Endothelial cell of umbilical vein (primary cell): ENCODE data around the gene ALKBH7. TPM values are rescaled to one million over a fixed set of nuclear protein-coding genes. Genes with fewer than 3 reads are reported as not detected.

Source experiments
- BruUV-seq: library from RNA; stranded (reverse); fragments of 400-500 nt; replicated peaks from 2 replicates; lab custom pipeline; 2021; lab: Mats Ljungman, UMichigan
- CTCF ChIA-PET: fragments of 300-600, 350-600 bp; sonication (Branson Sonifier 250); formaldehyde crosslinking; loops from one replicate; lab custom pipeline; 2021; ENCODE audit warnings: antibody characterized with exemption, inconsistent platforms; lab: Charles Lee
- POLR2A ChIA-PET: fragments of 300-600, 350-600 bp; sonication (Branson Sonifier 250); formaldehyde crosslinking; loops from one replicate; lab custom pipeline; 2021; ENCODE audit warnings: antibody characterized with exemption, inconsistent platforms; lab: Charles Lee
- DNase-seq: peaks from one replicate; pipeline ENCODE4 v3.0.0-alpha.2; 2011; ENCODE audit warnings: low read depth, low spot score
- FAIRE-seq: peaks from 2 replicates; lab custom pipeline; 2011; peaks lifted over from hg19 to GRCh38; lab: Jason Lieb, UNC
- H2AFZ ChIP-seq: 2 replicates; pipeline ENCODE4 v1.6.0; 2012; ENCODE audit warnings: low read depth, low read length, control low read depth, inconsistent platforms
- H3K27ac ChIP-seq: 2 replicates; pipeline ENCODE4 v1.5.1; 2011; ENCODE audit warnings: low read depth, mild to moderate bottlenecking, control low read depth, low read length, moderate library complexity; ENCODE audit not compliant: insufficient read depth
- H3K27me3 ChIP-seq, 2 experiments: 2 replicates each; pipeline versions ENCODE4 v1.6.0 to v1.6.1; 2011; ENCODE audit warnings: low read length in 2 of 2, mixed read lengths in 1 of 2; ENCODE audit not compliant: control insufficient read depth in 2 of 2, insufficient read depth in 2 of 2
- H3K36me3 ChIP-seq, 2 experiments: 2 replicates in 1 of 2; 3 replicates in 1 of 2; pipeline ENCODE4 v1.5.1; 2011; ENCODE audit warnings: low read length in 2 of 2, mild to moderate bottlenecking in 1 of 2, moderate library complexity in 1 of 2; ENCODE audit not compliant: control insufficient read depth in 2 of 2, insufficient read depth in 2 of 2; ENCODE audit errors: extremely low read depth in 1 of 2
- H3K4me1 ChIP-seq: 3 replicates; pipeline ENCODE4 v1.5.1; 2011; ENCODE audit warnings: mild to moderate bottlenecking, low read length; ENCODE audit not compliant: control insufficient read depth, insufficient read depth; ENCODE audit errors: extremely low read depth
- H3K4me2 ChIP-seq: 2 replicates; pipeline ENCODE4 v1.6.1; 2011; ENCODE audit warnings: low read length, control low read depth, mixed read lengths; ENCODE audit not compliant: insufficient read depth
- H3K4me3 ChIP-seq, 3 experiments: fragments of 200-600 bp in 1 of 3; sonication (generic), shearing (Covaris generic) in 1 of 3; replicated peaks in 1 of 3; 2 replicates each; pipeline ENCODE4 v1.5.1; 2011 to 2016; ENCODE audit warnings: control low read depth in 3 of 3, low read length in 3 of 3, mild to moderate bottlenecking in 2 of 3, inconsistent platforms in 1 of 3, low read depth in 1 of 3, moderate library complexity in 1 of 3; ENCODE audit not compliant: insufficient read depth in 1 of 3
- H3K79me2 ChIP-seq: 2 replicates; pipeline ENCODE4 v1.6.0; 2012; ENCODE audit warnings: low read length, inconsistent platforms; ENCODE audit not compliant: control insufficient read depth, insufficient read depth
- H3K9ac ChIP-seq: replicated peaks from 2 replicates; pipeline ENCODE3; 2011; ENCODE audit warnings: low read length, control low read depth; ENCODE audit not compliant: insufficient read depth; ENCODE audit errors: extremely low read depth
- H3K9me1 ChIP-seq: replicated peaks from 3 replicates; pipeline ENCODE4 v1.6.0; 2011; ENCODE audit warnings: mild to moderate bottlenecking, low read length; ENCODE audit not compliant: control insufficient read depth, insufficient read depth; ENCODE audit errors: extremely low read depth
- H3K9me3 ChIP-seq: replicated peaks from 2 replicates; pipeline ENCODE4 v1.5.1; 2012; ENCODE audit warnings: low read length, inconsistent platforms; ENCODE audit not compliant: control insufficient read depth, insufficient read depth
- H4K20me1 ChIP-seq: replicated peaks from 2 replicates; pipeline ENCODE3; 2011; ENCODE audit warnings: mild to moderate bottlenecking, low read length; ENCODE audit not compliant: control insufficient read depth, insufficient read depth; ENCODE audit errors: extremely low read depth
- EZH2 ChIP-seq: IDR thresholded peaks from 2 replicates; pipeline ENCODE4 v1.6.1; 2012; ENCODE audit warnings: borderline replicate concordance, low read depth, mild to moderate bottlenecking, moderate library complexity, low read length, inconsistent platforms; ENCODE audit not compliant: severe bottlenecking
- FOS ChIP-seq: IDR thresholded peaks from 2 replicates; pipeline ENCODE4 v1.6.1; 2011; ENCODE audit warnings: mild to moderate bottlenecking, low read length, moderate library complexity, borderline replicate concordance; ENCODE audit not compliant: insufficient read depth
- GATA2 ChIP-seq: IDR thresholded peaks from 2 replicates; pipeline ENCODE4 v1.7.0; 2011; ENCODE audit warnings: low read depth, mild to moderate bottlenecking, moderate library complexity, mixed read lengths, low read length; ENCODE audit not compliant: insufficient read length, insufficient read depth
- JUN ChIP-seq: IDR thresholded peaks from 2 replicates; pipeline ENCODE4 v1.6.1; 2011; ENCODE audit warnings: borderline replicate concordance, low read depth; ENCODE audit not compliant: insufficient read length, insufficient read depth
- MYC ChIP-seq: IDR thresholded peaks from one replicate; pipeline ENCODE4 v1.6.1; 2011; ENCODE audit warnings: mild to moderate bottlenecking, low read depth, low read length
- POLR2A ChIP-seq: IDR thresholded peaks from 2 replicates; pipeline ENCODE4 v1.6.1; 2012; ENCODE audit warnings: low read depth, mild to moderate bottlenecking, control low read depth, low read length
- POLR2AphosphoS5 ChIP-seq: IDR thresholded peaks from 2 replicates; pipeline ENCODE4 v1.6.1; 2012; ENCODE audit warnings: low read depth, mild to moderate bottlenecking, control low read depth, low read length, moderate library complexity; ENCODE audit not compliant: insufficient read depth
- dilution Hi-C: fragments of 300-500 bp; cut with MboI; formaldehyde crosslinking; loops from one replicate; pipeline ENCODE4 v1.15.0; 2019; ENCODE audit warnings: low sequenced_read_pairs; ENCODE audit not compliant: extremely low pct_ligation_motif_present
- intact Hi-C: fragments of 100-400 bp; cut with micrococcal nuclease; formaldehyde crosslinking; loops from one replicate; pipeline ENCODE4 v1.10.0; 2022
- polyA plus RNA-seq, 4 experiments: library from polyadenylated mRNA; depleted of rRNA in 3 of 4; stranded (reverse) in 3 of 4; unstranded in 1 of 4; fragments of >200 nt; gene quantifications; 2 replicates each; pipeline versions ENCODE4 v1.2.1 to v1.2.3, GENCODE V29; 2011 to 2012; ENCODE audit warnings: missing spikeins in 1 of 4
- total RNA-seq: library from RNA; stranded (reverse); gene quantifications from 2 replicates; pipeline ENCODE4 v1.2.3, GENCODE V29; 2021
- TF ChIP-seq, protein P1 (sequence below), 2 donors: IDR thresholded peaks; 1 replicate in 1 of 2; 2 replicates in 1 of 2; pipeline ENCODE4 v1.5.1; 2011; ENCODE audit warnings: low read length in 2 of 2, mild to moderate bottlenecking in 2 of 2, moderate library complexity in 2 of 2, control low read depth in 1 of 2, inconsistent platforms in 1 of 2, low read depth in 1 of 2; ENCODE audit not compliant: insufficient read depth in 1 of 2; ENCODE audit errors: extremely low read depth in 1 of 2
- TF ChIP-seq, protein P2 (sequence below): IDR thresholded peaks from 2 replicates; pipeline ENCODE4 v1.6.1; 2011; ENCODE audit not compliant: insufficient read depth, insufficient read length

Gene ALKBH7
- total and polyA plus RNA-seq, 2 donors (not counting 3 experiments of a cell fraction or from before 2014, with no cell fraction given), result 48.8 to 59.4 TPM

DNA sequence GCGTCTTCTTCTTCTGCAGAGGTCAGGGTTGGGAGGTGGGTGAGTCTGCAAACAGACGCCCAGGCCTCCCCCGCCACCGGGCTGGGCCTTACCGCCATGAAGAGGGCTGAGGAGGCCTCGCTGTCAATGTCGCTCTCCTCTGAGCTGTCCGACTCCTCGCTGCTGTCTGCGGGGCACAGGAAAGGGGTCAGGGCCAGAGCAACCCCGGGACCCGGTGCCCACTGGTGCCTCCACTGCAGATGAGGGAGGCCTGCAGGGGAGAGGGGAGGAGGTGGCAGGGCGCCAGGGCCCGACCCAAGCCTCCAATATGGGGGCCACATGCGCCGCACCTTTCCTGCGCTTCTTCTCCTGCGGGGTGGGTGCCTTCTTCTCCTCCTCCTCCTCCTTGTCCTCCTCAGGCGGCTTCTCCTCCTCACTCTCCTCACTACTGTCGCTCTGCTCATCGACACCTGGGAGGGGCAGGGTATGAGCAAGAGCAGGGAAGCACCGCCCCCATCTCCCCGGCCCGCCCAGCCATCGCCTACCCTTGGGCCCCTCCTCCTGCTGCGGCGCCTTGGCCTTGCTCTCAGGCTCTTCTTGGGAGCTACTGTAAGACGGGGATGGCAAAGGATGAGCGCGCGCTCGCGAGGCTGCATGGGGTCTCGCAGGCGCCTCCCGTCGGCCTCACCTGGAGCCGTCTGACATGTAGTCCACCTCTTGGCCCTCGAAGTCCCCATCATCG is 8.6 kb downstream of the ALKBH7 start:
- TF ChIP-seq, protein P1, sequence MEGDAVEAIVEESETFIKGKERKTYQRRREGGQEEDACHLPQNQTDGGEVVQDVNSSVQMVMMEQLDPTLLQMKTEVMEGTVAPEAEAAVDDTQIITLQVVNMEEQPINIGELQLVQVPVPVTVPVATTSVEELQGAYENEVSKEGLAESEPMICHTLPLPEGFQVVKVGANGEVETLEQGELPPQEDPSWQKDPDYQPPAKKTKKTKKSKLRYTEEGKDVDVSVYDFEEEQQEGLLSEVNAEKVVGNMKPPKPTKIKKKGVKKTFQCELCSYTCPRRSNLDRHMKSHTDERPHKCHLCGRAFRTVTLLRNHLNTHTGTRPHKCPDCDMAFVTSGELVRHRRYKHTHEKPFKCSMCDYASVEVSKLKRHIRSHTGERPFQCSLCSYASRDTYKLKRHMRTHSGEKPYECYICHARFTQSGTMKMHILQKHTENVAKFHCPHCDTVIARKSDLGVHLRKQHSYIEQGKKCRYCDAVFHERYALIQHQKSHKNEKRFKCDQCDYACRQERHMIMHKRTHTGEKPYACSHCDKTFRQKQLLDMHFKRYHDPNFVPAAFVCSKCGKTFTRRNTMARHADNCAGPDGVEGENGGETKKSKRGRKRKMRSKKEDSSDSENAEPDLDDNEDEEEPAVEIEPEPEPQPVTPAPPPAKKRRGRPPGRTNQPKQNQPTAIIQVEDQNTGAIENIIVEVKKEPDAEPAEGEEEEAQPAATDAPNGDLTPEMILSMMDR (IDR thresholded peaks at IDR 0.05; ENCODE audit: extremely low read depth in 1 of 2, insufficient read depth in 1 of 2, low read depth in 1 of 2, low read length in 2 of 2), result no peak
- TF ChIP-seq MYC, result no peak
- no peak for TF ChIP-seq EZH2
- no peak for TF ChIP-seq FOS
- TF ChIP-seq, protein P2, sequence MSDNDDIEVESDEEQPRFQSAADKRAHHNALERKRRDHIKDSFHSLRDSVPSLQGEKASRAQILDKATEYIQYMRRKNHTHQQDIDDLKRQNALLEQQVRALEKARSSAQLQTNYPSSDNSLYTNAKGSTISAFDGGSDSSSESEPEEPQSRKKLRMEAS, result no peak
- no peak for TF ChIP-seq JUN
- TF ChIP-seq GATA2, result no peak
- no peak for TF ChIP-seq POLR2A
- TF ChIP-seq POLR2AphosphoS5, result no peak
- FAIRE-seq, result no peak
- no peak overlapping the region for H3K4me2 ChIP-seq
- H3K79me2 ChIP-seq, result no peaks in the 10 kb centered on the region
- peaks cover 9 to 43% of the 10 kb centered on the region in 2 experiments for H3K36me3 ChIP-seq
- no TSS peak for BruUV-seq
- H4K20me1 ChIP-seq, result no peaks in the 10 kb centered on the region
- H3K27me3 ChIP-seq, result no peaks in the 10 kb centered on the region
- no peak overlapping the region for H3K27ac ChIP-seq
- intact Hi-C loops, result no loop called here
- H3K9me3 ChIP-seq, result no peaks in the 10 kb centered on the region
- dilution Hi-C loops, result no loop called here
- H3K9me1 ChIP-seq, result no peaks in the 10 kb centered on the region
- no peaks in the 10 kb centered on the region for H3K4me1 ChIP-seq
- no peak overlapping the region for H2AFZ ChIP-seq
- DNase-seq, result peak; percentile 0
- ChIA-PET POLR2A (no interaction called here), CTCF (no interaction called here)
- H3K4me3 ChIP-seq, result no peak overlapping the region
- no peak overlapping the region for H3K9ac ChIP-seq
